Measurements from ENCODE around the gene HDAC4. TPM values are rescaled to one million over a fixed set of nuclear protein-coding genes. Genes with fewer than 3 reads are reported as not detected.
A peak's percentile ranks its signal among the peaks of the same experiment; 100 is the strongest.

Gene HDAC4
- total and polyA plus RNA-seq, 2 donors from 2014 or later = 2.2 to 56.8 TPM

GRCh38 chr2:239092571-239093294, 308.1 kb downstream of the HDAC4 start:
- FAIRE-seq (no peak), DNase-seq (peak in 1 of 5 donors; percentile 56)
- intact Hi-C loops (cut with DNase I) = no loop called here
- TF ChIP-seq CTCF (IDR thresholded peaks at IDR 0.05; ENCODE audit: borderline replicate concordance, extremely low read depth, insufficient read depth) = no peak
- Histone ChIP-seq H3K4me1 (ENCODE audit: control insufficient read depth in 2 of 3, insufficient read depth in 2 of 3, low read depth in 1 of 3, low read length in 3 of 3) (no peaks in the 10 kb centered on the region), H3K36me3 (ENCODE audit: control insufficient read depth in 2 of 3, insufficient read depth in 3 of 3, low read length in 3 of 3) (no peaks in the 10 kb centered on the region), H3K9me3 (ENCODE audit: control insufficient read depth in 2 of 3, insufficient read depth in 1 of 3, low read length in 3 of 3) (no peaks in the 10 kb centered on the region), H3K27ac (ENCODE audit: low read depth in 2 of 2, low read length in 2 of 2) (no peak overlapping the region), H3K27me3 (ENCODE audit: control insufficient read depth, insufficient read depth, low read length) (no peaks in the 10 kb centered on the region), H3K9ac (ENCODE audit: low read length in 3 of 3) (no peak overlapping the region), H3K4me3 (ENCODE audit: low read length in 3 of 3) (no peak overlapping the region)

GRCh38 chr2:239089884-239090283, 310.9 kb downstream of the HDAC4 start:
- no peak overlapping the region for H3K27ac ChIP-seq (ENCODE audit: low read depth in 2 of 2, low read length in 2 of 2)
- no peaks in the 10 kb centered on the region for H3K27me3 ChIP-seq (ENCODE audit: control insufficient read depth, insufficient read depth, low read length)
- no peak overlapping the region for H3K4me3 ChIP-seq (ENCODE audit: low read length in 3 of 3)
- no peak for DNase-seq
- intact Hi-C loops (cut with DNase I) = no loop called here
- H3K9me3 ChIP-seq (ENCODE audit: control insufficient read depth in 2 of 3, insufficient read depth in 1 of 3, low read length in 3 of 3) = no peaks in the 10 kb centered on the region
- TF ChIP-seq CTCF (IDR thresholded peaks at IDR 0.05; ENCODE audit: borderline replicate concordance, extremely low read depth, insufficient read depth) = no peak
- H3K9ac ChIP-seq (ENCODE audit: low read length in 3 of 3) = no peak overlapping the region
- H3K4me1 ChIP-seq (ENCODE audit: control insufficient read depth in 2 of 3, insufficient read depth in 2 of 3, low read depth in 1 of 3, low read length in 3 of 3) = no peaks in the 10 kb centered on the region
- FAIRE-seq = no peak
- no peaks in the 10 kb centered on the region for H3K36me3 ChIP-seq (ENCODE audit: control insufficient read depth in 2 of 3, insufficient read depth in 3 of 3, low read length in 3 of 3)

GRCh38 chr2:239087046-239087710, 313.6 kb downstream of the HDAC4 start:
- DNase-seq (no peak), FAIRE-seq (no peak)
- TF ChIP-seq CTCF (IDR thresholded peaks at IDR 0.05; ENCODE audit: borderline replicate concordance, extremely low read depth, insufficient read depth) = no peak
- Histone ChIP-seq H3K4me3 (ENCODE audit: low read length in 3 of 3) (no peak overlapping the region), H3K27ac (ENCODE audit: low read depth in 2 of 2, low read length in 2 of 2) (no peak overlapping the region), H3K4me1 (ENCODE audit: control insufficient read depth in 2 of 3, insufficient read depth in 2 of 3, low read depth in 1 of 3, low read length in 3 of 3) (no peaks in the 10 kb centered on the region), H3K9me3 (ENCODE audit: control insufficient read depth in 2 of 3, insufficient read depth in 1 of 3, low read length in 3 of 3) (no peaks in the 10 kb centered on the region), H3K9ac (ENCODE audit: low read length in 3 of 3) (no peak overlapping the region), H3K36me3 (ENCODE audit: control insufficient read depth in 2 of 3, insufficient read depth in 3 of 3, low read length in 3 of 3) (peaks cover 0 to 3% (median 0%) of the 10 kb centered on the region in 3 donors), H3K27me3 (ENCODE audit: control insufficient read depth, insufficient read depth, low read length) (no peaks in the 10 kb centered on the region)
- intact Hi-C loops (cut with DNase I) = no loop called here
